Measurements from ENCODE around the gene HTR1B. TPM values are rescaled to one million over a fixed set of nuclear protein-coding genes. Genes with fewer than 3 reads are reported as not detected.

The HTR1B gene
- total and polyA plus RNA-seq, 10 donors: 0.16 to 0.39 (median 0.20) TPM; not detected in 7

Other genes with a start within 250 kb of the HTR1B start
- gene MEI4, start 189.5 kb upstream of the HTR1B start, total RNA-seq: under 1 TPM in 1 of 7 donors, not detected in 6; 0.26 TPM
- under 1 TPM in 1 of 3 donors, not detected in 2; 0.03 TPM for gene MEI4, start 189.5 kb upstream of the HTR1B start, polyA plus RNA-seq

All from spleen (tissue), 10 donors.